KOPT-K1 (cell line): ENCODE data around the gene SLC25A3.
"Not testable (repeated sequence)": the region's sequence is repeated elsewhere in the genome, so short reads cannot be mapped to it uniquely, and the experiment has no call there.

ENCODE experiments used
- H3K27ac ChIP-seq: fragments of 200-600 bp; sonication (generic); 2 replicates; pipeline ENCODE4 v1.5.1; 2016; ENCODE audit warnings: antibody characterized with exemption, mild to moderate bottlenecking, low read depth, low read length; ENCODE audit not compliant: poor library complexity, severe bottlenecking
- H3K36me3 ChIP-seq: fragments of 200-600 bp; sonication (generic); 2 replicates; pipeline ENCODE4 v1.5.1; 2017; ENCODE audit warnings: antibody characterized with exemption, mild to moderate bottlenecking, low read length, moderate library complexity; ENCODE audit not compliant: insufficient read depth
- H3K9me3 ChIP-seq: fragments of 200-600 bp; sonication (generic); 2 replicates; pipeline ENCODE4 v1.5.1; 2017; ENCODE audit warnings: antibody characterized with exemption, low read length, mild to moderate bottlenecking; ENCODE audit not compliant: insufficient read depth, poor library complexity, severe bottlenecking

Gene SLC25A3

DNA sequence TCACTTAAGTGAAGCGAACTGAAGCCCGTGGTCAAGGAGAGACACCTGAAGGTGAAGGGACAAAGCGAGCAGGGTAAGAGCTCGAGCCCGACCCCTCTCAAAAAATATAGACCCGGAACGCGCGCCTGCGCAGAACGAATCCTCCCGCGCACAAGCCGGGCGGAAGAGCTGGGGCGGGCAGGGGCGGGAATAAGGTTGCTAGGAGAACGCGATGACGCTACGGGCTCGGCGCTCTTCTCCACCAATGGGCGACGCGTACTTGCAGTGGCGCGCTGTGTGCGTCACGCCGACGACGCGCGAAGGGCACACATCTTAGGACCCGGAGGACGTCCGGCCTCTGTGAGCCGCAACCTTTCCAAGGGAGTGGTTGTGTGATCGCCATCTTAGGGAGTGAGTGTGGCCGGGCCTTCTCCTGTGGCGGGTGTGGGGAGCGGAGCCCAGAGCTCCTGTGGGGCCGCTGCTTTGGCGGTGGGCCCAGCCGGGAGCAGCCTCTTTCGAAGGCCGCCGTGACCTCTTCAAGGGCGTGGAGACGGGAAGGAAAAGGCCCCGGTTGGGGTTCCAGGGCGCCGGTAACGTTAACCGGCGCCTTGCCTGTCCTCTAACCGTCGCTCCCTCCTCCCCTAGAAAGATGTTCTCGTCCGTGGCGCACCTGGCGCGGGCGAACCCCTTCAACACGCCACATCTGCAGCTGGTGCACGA is at the start of gene SLC25A3:
TSS of gene SLC25A3 (plus strand) at position 336 of the 699 bp plus-strand sequence. CDS start at position 629, 293 bp downstream.
- Histone ChIP-seq H3K27ac (peak within 1 kb of the TSS; percentile 91), H3K36me3 (peaks cover 40% of the 10 kb centered on the region), H3K9me3 (no peaks in the 10 kb centered on the region)

DNA sequence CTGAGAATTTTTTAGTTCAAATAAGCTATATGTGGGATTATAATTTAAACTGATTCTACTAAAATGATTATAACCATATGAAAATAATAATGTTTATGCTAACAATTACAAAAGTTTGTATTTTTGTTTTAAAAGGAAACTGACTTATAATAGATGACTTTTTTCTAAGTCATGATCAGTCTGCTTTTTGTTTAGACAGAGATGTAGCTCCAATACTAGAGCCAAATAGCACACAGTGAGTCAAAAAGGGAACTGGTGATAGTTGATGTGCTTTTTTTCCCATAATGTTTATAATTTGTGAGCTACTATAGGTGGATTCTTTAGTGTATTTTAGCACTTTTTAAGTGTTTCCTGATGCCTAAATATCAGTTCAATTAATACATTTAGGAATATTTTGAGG is 49.8 kb upstream of the SLC25A3 start:
- no peak overlapping the region for H3K27ac ChIP-seq
- H3K9me3 ChIP-seq, result no peaks in the 10 kb centered on the region
- H3K36me3 ChIP-seq, result peaks cover 99% of the 10 kb centered on the region

DNA sequence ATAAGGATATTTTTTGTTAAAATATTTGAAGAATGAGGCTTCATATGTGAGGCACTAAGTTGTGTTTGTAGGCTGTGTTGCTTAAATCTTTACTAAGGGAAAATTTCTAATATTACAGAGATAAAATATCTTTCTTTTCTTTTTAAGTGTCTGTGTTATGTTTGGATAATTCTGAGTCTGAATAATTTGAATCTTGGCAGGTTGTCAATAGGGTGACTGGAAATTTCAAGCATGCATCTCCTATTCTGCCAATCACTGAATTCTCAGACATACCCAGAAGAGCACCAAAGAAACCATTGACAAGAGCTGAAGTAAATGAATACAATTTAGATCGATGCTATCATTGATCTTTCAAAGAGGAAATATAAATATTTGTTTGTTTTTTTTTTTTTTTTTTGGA is 48.7 kb upstream of the SLC25A3 start:
- no peak overlapping the region for H3K27ac ChIP-seq
- no peaks in the 10 kb centered on the region for H3K9me3 ChIP-seq
- H3K36me3 ChIP-seq, result peaks cover 100% of the 10 kb centered on the region

DNA sequence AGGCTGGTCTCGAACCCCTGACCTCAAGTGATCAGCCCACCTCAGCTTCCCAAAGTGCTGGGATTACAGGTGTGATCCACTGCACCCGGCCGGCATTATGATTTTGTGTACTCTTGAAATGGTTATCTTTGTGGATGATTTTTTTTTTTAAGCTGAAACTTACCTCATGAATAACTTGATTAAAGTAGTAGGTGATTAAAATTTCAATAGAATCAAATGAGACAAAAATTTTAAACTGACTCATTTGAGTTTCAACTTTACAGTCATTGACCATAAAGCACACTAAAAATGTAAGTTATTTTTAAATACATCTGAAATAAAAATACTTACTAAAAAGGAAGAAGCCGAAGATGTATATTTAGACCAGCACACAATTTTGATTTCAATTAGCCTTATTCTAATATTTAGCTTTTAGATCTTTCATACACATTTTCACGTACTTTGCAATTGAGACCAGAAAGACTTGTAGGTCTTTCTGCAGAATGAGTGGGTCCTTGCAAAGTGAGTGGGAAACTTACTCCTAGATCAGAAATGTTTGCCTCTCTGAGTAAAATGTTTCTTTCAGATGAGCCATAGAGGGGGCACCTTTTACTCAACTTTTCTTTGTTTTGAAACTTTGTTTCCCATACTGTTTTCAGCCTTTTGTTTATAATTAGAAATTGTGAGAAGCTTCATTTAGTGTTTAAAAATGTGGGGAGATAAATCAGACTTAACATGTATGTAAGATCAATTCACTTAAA is 43.9 kb upstream of the SLC25A3 start:
- Histone ChIP-seq H3K27ac (no peak overlapping the region), H3K36me3 (peaks cover 80% of the 10 kb centered on the region), H3K9me3 (no peaks in the 10 kb centered on the region)

DNA sequence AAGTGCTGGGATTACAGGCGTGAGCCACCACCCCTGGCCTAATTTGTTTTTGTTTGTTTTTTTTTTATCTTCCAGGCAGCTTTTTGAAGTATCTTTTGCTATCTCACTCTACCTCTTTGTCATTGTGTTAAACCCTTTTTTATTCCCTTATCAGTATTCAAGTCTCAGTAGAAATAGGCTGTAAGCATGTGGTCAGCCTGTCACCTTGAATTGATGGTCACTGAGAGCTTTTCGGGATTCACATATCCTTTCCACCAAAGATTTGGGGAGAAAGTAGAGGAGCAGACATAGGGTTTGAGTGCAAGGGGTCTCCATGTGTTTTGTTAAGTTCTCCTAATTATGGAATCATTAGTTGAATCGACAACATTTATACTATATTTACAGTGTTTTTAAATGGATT is 41.7 kb upstream of the SLC25A3 start:
- Histone ChIP-seq H3K36me3 (peaks cover 58% of the 10 kb centered on the region), H3K27ac (no peak overlapping the region), H3K9me3 (no peaks in the 10 kb centered on the region)

DNA sequence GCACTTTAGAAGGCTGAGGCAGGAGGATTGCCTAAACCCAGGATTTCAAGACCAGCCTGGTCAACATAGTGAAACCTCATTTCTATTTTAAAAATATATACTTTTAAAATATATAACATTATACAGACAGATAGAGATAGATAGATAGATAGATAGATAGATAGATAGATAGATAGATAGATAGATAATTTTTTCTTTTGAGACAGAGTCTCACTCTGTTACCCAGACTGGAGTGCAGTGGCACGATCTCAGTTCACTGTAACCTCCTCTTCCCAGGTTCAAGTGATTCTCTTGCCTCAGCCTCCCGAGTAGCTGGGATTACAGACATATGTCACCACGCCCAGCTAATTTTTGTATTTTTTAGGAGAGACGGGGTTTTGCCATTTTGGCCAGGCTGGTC is 35.4 kb upstream of the SLC25A3 start:
- not testable (repeated sequence) for H3K27ac ChIP-seq, H3K36me3 ChIP-seq, H3K9me3 ChIP-seq

DNA sequence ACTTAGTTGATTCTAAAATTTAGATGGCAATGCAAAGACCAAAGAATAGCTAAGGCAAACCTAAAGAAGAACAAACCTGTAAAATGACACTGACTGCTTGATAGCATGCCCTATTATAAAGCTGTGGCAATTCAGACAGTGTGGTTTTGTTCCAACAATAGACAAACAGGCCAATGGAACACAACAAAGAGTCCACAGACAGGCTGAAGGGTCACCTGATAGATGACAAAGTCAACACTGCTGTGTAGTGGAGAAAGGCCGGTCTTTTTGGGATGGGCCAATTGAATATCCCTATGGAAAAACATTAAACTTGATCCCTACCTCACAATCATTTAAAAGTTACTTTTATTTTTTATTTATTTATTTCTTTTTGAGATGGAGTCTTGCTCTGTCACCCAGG is 33.8 kb upstream of the SLC25A3 start:
- Histone ChIP-seq H3K27ac (no peak overlapping the region), H3K9me3 (no peaks in the 10 kb centered on the region), H3K36me3 (no peaks in the 10 kb centered on the region)

DNA sequence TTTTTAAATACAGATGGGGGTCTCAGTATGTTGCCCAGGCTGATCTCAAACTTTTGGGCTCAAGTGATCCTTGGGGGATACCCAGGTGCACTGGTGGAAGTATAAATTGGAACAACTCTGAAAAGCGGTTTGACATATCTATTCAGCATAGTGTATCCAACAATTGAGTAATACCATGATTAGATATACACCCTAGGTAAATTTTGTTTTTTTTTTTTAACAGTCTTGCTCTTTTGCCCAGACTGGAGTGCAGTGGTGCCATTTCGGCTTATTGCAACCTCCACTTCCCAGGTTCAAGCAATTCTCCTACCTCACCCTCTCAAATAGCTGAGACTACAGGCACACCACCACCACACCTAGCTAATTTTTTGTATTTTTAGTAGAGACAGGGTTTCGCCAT is 31.6 kb upstream of the SLC25A3 start:
- Histone ChIP-seq H3K9me3 (no peaks in the 10 kb centered on the region), H3K27ac (no peak overlapping the region)

DNA sequence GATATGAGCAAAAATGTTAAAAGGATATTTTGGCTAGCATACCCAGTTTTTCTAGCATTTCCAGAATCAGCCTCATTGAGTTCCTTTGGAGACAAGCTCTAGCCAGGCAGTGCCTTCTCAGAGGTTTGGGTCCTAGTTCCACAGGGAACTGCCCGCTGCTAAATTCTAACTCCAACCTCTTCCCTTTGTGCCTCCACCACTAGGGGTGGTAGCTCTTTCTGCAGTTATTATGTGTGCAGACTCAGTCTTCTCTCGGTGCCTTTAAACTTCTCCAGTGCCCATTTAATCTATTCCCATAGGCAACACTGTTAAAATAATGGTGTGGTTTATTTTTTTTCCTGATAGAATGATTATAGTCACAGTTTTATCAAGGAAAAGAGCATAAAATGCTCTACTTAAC is 21.5 kb upstream of the SLC25A3 start:
- Histone ChIP-seq H3K9me3 (no peaks in the 10 kb centered on the region), H3K36me3 (no peaks in the 10 kb centered on the region), H3K27ac (no peak overlapping the region)

More for the DNA sequence above, 31.6 kb upstream of the SLC25A3 start:
- no peaks in the 10 kb centered on the region for H3K36me3 ChIP-seq

DNA sequence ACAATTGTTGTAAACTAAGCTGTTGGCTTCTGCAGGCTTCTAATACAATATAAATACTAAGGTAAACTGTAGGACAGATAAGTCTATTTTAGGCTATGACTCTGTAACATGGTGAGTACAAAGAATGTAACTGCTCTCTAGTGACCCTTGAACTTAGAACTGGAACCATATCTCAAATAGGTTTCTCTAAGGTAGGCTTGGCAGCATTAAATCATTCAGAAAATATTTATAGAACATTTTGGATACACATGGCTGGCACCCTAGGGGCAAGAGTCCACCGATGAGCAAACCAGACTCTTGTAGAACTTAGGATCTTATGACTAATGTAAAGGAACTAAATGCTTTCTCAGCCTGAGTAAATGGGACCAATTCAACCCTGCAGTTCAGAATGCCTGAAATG is 19.4 kb upstream of the SLC25A3 start:
- no peaks in the 10 kb centered on the region for H3K36me3 ChIP-seq
- no peak overlapping the region for H3K27ac ChIP-seq
- no peaks in the 10 kb centered on the region for H3K9me3 ChIP-seq

DNA sequence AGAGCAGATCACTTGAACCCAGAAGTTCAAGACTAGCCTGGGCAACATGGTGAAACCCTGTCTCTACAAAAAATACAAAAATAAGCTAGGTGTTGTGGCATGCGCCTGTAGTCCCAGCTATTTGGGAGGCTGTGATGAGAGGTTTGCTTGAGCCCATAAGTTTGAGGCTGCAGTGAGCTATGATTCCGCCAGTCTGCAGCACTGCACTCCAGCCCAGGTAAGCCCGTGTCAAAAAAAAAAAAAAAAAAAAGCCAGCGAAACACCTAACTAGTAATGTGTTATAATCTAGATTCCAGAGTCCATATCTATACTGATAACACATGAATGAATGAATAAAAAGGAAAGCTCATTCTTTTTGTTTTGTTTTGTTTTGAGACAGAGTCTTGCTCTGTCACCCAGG is 18.5 kb upstream of the SLC25A3 start:
- Histone ChIP-seq H3K9me3 (no peaks in the 10 kb centered on the region), H3K27ac (no peak overlapping the region), H3K36me3 (no peaks in the 10 kb centered on the region)

DNA sequence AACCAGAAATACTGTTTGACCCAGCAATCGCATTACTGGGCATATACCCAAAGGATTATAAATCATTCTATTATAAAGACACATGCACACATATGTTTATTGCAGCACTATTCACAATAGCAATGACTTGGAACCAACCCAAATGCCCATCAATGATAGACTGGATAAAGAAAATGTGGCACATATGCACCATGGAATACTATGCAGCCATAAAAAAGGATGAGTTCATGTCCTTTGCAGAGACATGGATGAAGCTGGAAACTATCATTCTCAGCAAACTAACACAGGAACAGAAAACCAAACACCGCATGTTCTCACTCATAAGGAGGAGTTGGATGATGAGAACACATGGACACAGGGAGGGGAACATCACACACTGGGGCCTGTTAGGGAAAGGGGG is 16.7 kb upstream of the SLC25A3 start:
- not testable (repeated sequence) for H3K27ac ChIP-seq, H3K36me3 ChIP-seq, H3K9me3 ChIP-seq

DNA sequence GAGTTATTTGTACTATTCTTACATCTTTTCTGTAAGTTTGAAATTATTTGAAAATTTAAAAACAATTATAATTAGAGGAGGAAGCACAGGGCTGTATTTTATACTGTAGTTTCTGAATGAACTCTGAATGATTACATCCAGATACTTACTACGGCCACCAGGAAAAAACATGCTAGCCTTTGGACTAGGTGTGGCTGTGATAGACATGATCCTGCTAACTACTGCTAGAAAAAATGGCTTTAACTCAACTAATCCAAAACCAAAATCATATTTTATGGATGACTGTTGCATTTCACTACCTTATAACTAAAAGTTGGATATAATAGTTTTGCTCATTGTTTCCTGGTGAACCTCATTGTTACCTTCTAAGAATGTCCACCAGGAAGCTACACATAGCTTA is 15.1 kb upstream of the SLC25A3 start:
- Histone ChIP-seq H3K36me3 (no peaks in the 10 kb centered on the region), H3K27ac (no peak overlapping the region), H3K9me3 (no peaks in the 10 kb centered on the region)

DNA sequence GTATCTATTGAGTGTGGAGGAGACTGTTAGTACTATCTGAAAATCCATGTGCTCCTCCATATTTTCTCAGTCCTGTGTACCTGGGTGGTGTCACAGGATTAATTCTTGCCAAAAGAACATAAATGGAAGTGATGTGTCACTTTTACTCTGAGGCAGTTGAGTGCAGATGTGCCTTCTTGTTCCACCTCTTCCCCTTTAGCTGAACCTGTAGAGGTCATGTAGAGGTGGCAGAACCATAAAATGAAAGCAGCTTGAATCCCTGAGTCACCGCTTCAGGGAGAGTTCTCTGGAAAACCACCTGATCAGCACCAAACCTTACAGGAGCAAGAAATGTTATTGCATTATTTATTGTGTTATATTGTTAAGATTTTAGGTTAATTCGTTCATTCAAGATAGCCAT is 14.7 kb upstream of the SLC25A3 start:
- Histone ChIP-seq H3K27ac (no peak overlapping the region), H3K36me3 (no peaks in the 10 kb centered on the region), H3K9me3 (no peaks in the 10 kb centered on the region)

DNA sequence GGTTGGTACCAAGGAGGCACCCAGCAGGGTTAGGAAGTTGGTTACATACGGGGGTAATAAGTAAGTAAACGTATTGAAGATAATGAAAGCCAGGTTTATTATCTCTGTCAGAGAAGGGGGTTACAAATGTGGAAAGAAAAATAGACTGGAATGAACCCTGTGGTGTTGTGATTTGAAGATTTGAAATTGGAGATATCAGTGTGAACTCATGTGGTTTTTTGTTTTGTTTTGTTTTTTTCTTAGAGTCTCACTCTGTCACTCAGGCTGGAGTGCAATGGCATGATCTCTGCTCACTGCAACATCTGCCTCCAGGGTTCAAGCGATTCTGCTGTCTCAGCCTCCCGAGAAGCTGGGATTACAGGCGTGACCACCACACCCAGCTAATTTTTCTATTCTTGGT is 14.1 kb upstream of the SLC25A3 start:
- H3K36me3 ChIP-seq, result no peaks in the 10 kb centered on the region
- no peaks in the 10 kb centered on the region for H3K9me3 ChIP-seq
- no peak overlapping the region for H3K27ac ChIP-seq

DNA sequence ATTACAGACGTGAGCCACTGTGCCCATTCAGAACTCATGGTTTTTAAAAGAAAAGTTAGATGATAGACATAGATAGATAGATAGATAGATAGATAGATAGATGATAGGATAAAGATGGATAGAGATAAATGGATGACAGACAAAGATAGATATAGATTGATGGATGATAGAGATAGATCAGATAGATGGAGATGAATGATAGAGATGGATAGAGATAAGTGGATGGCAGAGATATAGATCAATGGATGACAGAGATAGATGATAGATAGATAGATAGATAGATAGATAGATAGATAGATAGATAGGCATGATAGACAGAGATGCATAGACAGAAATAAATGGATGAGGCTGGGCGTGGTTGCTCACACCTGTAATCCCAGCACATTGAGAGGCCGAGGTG is 13.7 kb upstream of the SLC25A3 start:
- Histone ChIP-seq H3K27ac (no peak overlapping the region), H3K9me3 (no peaks in the 10 kb centered on the region), H3K36me3 (no peaks in the 10 kb centered on the region)
